Activated CD4-positive, CD25-positive, alpha-beta regulatory T cell (primary cell): ENCODE measurements around the gene PTTG1IP2.
"Not testable (repeated sequence)": the region's sequence is repeated elsewhere in the genome, so short reads cannot be mapped to it uniquely, and the experiment has no call there.

Experiments
- DNase-seq, 4 experiments: peaks; one replicate each; lab custom pipeline; 2025; lab: John Stamatoyannopoulos, UW

PTTG1IP2 gene

DNA sequence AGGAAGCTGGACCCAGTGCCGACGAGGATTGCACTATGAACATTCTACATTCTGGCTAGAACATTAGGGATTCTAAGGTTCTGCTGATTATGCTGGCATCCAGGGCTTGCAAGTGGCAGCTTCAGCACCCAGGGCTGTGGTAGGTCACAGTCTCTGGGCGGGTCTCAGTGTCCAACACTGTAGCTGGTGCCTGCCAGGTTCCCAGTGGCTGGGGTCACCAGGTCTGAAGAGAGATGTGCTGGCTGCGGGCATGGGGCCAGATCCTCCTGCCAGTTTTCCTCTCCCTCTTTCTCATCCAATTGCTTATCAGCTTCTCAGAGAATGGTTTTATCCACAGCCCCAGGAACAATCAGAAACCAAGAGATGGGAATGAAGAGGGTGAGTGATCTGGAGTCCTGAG lies at the start of gene PTTG1IP2:
Gene PTTG1IP2, plus strand, starts transcription at position 86 of the 400 bp plus-strand sequence. Its CDS starts 148 bp downstream, at position 234.
- DNase-seq: no peak

DNA sequence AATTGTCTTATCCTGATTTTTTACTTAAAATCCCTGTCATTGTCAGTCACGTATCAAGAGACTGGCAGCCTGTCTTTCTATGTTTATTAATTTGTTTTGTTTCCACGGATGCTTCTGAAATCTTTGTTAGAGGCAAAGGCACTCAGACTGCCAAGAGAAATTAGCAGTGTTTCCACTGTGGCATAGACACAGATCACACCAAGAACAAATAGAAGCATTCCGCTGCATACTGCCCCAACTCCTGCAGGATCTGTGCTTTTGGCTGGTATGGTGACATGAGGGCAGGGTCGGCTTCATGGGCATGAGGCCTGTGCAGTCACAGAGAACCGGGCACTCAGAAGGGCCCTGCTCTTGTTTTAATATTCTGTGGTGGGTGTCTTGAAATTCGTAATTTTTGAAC lies 47.8 kb upstream of the PTTG1IP2 start:
- DNase-seq: no peak

DNA sequence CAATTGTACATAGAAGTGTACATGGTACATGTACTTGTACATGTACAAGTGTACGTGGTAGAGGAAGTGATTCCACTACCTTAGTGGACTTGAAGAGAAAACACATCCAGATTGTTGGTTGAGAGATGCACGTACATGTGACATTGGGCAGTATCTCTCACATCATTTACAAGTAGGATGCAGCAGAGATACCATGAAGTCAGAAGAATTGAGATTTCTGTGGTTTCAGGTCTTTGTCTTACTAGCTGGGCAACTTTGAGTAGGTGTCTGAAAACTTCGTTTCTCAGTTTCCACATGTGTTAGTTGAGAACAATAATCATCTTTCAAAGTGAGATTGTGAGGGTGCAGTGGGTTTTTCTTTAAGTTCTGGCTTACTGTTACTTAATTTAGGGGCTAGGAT lies 44.7 kb upstream of the PTTG1IP2 start:
- DNase-seq: no peak

DNA sequence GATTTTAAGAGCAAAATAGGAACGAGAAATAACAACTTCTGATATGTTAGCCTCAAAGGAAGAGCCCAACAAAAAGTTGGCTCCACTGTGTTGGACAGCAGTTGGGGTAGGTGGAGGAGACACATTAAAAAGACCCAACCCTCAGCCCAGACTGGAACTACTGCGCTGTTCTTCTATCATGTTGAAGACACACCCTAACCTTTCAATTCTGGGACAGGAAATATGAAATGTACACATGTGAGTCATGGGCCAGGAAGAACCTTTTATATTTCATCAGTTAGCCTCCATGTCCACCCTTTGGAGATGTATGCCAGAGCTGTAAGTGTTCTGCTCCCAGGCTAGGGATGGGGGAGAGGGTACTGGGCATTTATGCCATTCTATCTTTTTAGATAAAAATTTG lies 44.1 kb upstream of the PTTG1IP2 start:
- no peak for DNase-seq

DNA sequence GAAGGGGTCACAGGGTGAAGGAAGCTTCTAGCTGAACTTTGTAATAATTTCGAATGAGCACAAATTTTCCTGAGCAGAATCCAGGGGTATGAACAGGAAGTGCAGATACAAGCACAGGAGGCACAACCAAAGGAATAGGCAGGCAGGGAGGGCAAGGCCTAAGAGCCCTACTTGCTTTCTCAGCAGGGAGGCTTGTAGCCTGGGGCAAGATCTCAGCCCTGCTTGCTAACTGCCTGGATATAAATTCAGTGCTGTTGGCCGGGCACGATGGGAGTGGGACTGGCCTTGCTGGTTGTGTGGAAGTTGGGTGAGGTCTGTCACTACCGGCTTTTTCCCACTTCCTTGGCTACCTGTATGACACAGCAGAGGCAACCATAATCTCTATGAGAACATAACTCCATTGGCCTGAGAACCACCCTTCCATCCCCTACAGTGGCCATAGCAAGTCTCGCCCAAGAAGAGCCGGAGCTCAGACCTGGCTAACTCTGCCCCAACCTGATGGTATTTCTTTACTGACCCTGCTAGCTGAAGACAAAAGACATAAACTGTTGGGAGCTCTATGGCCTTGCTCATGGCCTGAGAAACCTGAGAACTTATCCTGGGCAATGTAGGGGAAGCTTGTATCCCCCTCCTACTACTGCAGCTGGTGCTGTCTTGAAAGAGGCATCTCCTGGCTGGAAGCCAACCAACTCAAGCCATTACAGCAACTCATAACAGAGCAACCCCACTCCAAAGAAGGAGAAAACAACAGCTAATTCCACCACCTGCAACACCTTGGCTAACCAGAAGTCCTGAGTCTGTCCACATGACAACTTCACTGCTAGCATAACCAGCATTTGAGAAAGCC lies 38.6 kb upstream of the PTTG1IP2 start:
- no peak for DNase-seq

DNA sequence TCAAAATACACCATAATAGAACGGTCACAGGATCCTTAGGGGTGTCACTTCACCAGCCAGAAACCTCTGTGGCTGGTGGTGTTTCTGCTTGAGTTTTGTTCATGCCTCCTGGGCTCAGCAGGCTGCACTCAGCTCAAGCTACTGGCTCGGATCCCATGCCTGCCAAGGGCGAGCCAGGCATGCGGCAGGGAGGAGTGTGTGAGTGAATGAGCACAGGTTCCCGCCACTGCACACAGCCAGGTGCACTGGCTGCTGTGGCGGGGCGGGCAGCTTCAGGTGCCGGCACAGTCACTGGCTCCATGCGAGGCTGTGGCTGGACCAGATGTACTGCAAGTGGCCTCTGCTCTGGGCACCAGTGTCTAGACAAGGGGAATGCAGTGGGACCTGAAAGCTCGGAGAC lies 36.7 kb upstream of the PTTG1IP2 start:
- no peak for DNase-seq

DNA sequence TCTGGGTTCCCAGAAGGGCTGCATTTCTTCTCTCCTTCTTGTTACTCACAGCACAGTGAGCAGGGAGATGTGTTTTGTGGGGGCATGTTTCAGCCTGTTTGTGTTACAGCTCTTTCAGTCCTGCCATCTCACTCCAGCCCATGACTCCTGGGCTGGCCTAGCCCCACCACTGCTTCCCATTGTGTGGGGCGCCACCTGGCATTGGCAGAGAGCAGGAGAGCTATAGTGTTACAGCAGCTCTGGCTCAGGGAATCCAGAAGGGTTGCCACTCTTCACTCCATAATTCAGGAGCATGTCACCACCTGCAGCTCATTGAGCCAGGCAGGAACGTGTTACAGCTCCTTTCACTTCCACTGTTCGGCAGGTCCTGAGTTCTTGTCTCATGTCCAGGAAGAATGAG lies 36.2 kb upstream of the PTTG1IP2 start:
- no peak for DNase-seq

DNA sequence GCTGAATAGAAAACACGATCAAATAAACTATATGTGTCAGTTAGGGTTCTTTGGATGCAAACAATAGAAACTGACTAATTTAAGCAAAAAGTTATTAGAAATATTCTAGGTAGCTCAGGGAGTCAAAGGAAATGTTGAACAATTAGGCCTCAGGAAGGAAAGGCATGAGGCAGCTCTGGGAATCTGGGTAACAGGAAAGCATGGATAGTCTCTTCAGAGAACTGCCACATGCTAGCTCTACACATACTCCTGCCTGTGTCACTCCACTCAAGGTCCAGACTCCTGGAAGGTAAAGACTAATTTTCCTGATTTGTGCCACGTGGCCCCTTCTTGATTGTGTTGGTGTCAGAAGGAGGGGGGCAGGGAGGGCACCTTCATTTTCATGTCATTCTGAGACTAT lies 23.8 kb upstream of the PTTG1IP2 start:
- DNase-seq: no peak

DNA sequence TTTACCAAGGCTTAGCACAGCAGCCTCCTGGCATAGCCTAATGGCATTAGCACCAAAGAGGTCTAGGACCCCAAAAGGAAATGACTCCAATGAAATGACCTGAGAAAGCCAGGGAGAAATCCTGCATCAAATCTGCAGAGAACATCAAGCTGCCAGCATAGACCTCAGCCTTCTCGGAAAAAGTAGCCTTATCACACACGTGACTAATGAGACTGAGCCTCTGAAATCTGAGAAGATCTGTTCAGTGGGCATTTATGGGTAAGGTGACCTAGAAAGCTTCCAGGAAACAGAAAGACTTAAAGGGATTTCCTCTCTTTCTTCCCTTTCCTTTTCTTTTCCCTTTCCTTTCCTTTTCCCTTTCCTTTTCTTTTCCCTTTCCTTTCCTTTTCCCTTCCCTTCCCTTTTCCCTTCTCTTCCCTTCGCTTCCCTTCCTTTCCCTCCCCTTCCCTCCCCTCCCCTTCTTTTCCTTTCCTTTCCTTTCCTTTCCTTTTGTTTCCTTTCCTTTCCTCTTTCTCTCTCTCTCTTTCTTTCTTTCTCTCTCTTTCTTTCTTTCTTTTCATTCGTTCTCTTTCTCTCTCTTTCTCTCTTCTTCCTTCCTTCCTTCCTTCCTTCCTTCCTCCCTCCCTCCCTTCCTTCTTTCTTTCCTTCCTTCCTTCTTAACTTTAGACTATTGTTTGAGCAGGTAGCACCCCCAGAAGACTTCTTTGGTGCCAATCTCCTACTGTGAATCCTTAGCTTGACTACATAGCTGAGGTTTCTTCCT lies 23.1 kb upstream of the PTTG1IP2 start:
- DNase-seq: no peak

DNA sequence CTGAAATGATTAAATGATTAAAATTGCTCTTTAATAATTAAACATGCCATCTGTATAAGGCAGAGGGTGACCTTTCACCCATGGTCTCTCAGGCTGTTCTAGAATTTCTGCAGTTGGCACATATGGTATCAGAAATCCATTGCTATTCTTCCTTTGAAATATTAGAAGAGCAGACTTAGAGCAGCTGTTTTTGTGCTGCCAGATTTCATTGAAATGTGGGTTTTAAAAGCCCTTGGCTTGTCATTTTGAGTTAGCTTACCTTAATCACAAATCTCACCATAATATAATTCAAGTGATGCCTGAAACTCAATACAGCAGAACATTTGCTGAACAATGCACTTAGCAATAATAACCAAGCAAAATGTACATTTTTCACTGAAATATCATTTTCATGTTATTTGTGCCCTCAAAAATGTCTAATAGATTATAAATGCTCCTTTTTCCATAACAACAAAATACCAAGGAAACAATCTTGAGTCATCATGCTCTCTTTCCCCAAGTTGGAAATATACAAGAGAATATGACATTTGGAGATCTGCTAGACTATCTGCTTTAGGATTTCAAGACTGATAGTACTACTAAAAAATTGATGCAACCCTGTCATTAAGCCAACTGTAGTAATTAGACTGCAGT lies 16.1 kb upstream of the PTTG1IP2 start:
- DNase-seq: no peak

DNA sequence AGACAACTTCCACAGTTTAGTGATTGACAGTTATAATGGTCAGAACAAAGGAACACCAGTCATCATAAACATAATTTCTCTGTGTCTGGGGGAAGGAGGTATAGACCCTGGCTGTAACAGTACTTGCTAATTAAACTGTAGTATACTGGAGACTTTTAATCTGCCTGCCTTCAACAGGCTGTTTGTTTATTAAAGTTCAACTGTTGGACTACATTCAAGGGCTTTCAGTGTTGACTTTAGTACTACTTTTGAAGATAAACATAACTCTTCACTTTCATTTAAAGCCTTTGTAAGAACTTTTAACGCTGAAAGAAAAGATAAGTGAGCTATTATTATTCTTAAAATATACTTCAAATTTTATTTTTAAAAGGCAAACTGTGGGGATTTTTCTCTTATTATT lies 15.5 kb upstream of the PTTG1IP2 start:
- no peak for DNase-seq

DNA sequence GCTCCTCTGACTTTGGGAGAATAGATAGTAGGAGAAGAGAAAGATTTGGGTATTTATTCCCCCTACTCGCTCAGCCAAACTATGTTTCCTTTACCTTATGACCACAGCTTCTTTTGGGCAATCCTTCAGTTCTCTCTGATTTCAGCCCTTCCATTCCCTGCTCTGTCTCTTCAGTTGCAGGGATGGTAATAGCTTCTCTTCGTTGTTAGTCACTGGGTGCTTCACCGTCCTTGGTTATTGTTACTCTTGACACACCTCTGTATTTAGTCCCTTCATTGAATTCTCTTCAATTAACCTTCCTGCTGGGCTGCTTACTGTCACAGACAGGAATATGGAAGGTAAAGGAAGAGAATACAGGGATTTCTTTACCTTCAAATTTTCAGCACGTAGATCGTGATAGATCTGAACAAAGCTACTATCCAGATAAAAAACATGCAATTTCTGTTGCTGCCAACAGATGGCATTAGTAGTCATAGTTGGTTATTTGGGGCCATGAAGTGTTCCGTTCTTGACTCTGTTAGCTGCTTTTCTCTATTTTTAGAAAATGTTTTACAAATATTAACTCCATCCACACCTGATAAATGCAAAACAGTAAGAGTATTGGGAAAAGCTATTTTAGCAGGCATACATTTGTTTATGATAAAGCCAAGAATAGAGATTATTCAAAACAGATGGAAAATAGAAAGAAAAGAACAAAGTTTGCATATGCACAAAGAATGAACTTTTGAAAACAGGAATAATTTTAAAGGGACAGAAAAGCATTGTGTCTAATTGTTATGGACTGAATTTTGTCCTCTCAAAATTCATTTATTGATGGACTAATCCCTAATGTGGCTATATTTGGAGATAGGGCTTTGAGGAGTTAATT lies 14.0 kb upstream of the PTTG1IP2 start:
- DNase-seq: no peak

DNA sequence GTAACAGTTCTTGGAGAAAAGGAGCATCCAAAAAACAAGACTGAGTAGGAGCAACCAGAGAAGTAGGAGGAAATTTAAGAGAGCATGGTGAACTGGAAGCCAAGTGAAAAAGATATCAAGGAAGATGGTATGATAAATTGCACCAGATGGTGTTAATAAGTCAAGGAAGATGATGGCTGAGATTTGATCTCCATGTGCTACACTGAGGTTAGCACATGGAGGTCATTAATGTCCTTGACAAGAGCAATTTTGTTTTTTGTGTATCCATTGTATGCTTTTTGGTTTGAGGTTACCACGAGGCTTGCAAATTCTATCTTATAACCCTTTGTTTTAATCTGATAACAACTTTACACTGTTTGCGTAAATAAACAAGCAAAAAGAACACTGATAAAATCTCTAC lies 11.3 kb upstream of the PTTG1IP2 start:
- DNase-seq: no peak

DNA sequence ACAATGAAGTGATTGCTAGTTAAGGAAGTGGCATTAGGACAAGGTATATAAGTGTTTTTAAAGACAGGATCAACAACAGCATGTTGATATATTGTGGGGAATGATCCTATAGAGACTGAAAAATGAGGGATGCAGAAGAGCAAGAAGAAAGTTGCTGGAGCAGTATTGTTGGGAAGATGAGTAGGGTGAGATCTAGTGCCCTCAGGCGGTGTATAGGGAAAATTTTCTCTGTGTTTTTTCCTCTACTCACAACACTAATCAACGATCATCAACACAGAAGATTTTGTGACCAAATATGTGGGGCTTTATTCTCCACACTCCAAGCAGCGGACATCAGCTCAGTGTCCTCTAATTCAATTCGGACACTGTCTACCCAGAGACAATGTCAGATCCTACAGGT lies 9.6 kb upstream of the PTTG1IP2 start:
- no peak for DNase-seq

DNA sequence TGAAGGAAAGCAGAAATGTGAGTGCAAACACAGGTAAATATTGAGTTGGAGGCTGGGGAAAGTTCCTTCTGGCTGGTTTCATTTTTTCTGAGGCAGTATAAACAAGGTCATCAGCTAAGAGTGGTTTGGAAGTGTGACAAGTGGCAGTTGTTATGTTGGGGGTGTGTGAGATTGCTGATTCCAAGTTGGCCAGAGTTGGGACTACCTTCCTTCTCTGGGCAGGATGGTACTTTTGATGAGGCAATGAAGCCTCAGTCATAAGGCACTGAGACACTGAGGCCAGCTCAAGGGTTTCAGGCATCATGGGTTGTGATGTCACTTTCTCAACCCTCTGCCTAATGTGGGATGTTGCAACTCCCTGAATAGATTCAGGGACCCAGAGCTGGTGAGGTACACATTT lies 8.2 kb upstream of the PTTG1IP2 start:
- no peak for DNase-seq

DNA sequence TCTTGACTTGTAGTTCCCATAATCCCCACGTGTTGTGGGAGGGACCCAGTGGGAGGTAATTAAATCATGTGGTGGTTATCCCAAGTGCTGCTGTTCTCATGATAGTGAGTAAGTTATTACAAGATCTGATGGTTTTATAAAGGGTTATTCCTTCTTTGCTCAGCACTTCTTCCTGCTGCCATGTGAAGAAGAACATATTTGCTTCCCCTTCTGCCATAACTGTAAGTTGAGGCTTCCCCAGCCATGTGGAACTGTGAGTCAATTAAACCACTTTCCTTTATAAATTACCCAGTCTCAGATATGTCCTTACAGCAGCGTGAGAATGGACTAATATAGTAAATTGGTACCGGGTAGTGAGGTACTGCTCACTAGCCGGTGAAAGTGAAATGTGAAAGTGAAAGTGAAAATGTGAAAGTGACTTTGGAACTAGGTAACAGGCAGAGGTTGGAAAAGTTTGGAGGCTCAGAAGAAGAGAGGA lies 6.2 kb upstream of the PTTG1IP2 start:
- DNase-seq: not testable (repeated sequence)

DNA sequence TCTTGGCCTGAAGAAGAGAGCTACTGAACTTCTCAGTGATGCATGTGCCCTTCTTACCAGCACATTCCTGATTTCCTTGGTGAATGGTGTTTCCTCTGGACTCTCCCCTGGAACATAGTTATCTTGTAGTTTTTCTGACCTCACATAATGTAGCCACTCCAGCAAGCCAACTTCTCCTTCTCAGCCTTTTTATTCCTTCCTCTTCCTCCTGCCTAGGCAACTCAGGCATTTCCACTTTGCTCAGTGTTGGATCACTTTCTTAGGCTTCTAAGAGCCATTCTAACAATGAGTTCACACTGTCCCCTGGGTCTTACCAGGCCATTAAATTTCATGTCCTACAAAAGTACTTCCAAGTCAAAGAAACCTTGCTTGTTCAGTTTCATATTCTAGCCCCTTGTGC lies 3.6 kb upstream of the PTTG1IP2 start:
- no peak for DNase-seq

DNA sequence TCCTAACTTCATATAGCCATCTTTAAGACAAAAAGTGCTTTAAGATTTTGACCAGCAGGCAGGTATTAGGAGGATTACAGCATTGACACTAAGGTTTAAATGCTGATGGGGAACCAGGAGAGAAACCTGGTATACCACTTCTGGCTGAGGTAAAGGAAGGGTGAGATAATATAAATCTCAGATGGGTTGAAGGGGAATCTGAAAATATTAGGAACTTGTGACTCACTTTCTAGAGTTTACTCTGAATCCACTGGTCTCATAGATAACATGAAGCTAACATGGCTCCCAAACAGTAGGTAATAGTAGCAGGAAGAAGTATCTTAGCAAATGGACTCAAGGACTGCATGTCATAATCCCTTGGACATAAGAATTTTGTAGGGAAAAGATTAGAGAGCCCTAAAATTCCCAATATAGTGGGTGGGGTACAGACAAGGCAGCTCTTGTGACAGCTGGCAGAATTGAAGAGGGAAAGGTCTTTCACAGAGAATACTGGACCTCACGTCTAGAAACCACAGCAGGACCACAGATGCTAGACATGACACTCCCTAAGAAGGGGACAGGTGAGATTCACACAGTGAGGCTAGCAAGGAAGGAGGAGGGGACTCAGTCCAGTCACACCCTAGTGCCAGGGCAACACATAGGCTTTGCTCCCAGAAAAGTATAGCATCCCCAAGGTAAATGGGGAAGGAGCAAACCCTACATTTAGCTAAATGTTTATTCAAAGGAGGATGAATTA lies 3.5 kb downstream of the PTTG1IP2 start:
- DNase-seq: no peak

DNA sequence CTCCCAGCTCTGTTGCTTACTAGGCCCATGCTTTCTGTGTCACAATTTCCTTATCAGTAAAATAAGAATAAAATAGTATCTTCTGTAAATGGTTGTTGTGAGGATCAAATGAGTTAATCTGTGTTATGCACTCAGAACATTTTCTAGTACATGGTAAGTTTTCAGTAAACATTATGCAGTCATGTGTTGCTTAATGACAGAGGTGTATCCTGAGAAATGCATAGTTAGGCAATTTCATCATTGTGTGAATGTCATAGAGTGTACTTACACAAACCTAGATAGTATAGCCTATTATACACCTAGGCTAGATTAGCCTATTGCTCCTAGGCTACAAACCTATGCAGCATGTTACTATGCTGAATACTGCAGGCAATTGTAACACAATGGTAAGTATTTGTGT lies 4.4 kb downstream of the PTTG1IP2 start:
- no peak for DNase-seq

DNA sequence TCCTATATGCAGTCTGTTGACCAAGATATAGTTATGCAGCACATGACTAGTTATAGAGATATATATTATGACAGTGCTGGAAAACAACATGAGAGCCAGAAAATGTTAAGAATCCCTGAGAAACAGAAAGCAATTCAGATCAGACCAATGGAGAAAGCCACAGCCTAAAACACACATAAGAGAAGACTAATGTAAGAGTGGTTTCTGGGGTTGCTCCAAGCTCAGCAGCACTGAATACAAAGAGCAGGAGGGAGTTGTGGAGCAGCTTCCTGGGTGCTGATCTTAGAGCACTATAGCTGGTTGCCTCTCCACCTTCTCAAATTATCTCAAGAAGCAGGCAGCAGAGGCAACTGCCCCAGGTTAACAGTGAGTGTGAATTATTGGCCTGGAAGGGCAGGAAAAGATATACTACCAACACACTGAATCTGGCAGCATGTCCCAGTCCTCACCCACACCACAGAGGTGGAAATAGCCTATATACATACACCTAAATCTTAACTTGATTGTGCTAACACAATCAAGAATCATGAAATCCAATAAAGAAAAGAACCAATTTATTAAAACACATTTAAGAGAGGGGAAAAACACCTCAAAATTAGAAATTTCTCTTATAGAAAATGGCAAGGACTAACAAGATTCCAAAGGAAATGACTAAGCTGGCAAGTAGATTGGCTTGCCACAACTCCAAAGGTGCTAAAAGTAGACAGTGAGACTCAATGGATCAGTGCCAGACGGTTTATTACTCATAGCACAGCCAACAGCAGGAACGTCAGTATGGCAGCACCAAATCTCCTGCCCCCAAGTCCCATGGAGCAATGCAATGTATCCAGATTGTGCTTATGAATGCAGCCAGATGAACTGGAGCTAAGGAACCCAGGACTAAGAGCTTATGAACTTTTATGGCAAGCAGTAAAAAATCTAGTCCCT lies 5.1 kb downstream of the PTTG1IP2 start:
- DNase-seq: no peak
